Femur (tissue), 1 donor: Measurements from ENCODE around the gene PRTFDC1.
"Not testable (repeated sequence)": the region's sequence is repeated elsewhere in the genome, so short reads cannot be mapped to it uniquely, and the experiment has no call there.

ENCODE experiments used
- DNase-seq: peaks from one replicate; pipeline ENCODE4 v3.0.0-alpha.2; 2017

The PRTFDC1 gene

GRCh38 chr10:24929056-24929544 is 23.3 kb downstream of the PRTFDC1 start:
- no peak for DNase-seq

- DNase-seq: no peak
These were observed 24.2 kb downstream of the PRTFDC1 start for GRCh38 chr10:24928163-24928562.

GRCh38 chr10:24926557-24926956 is 25.8 kb downstream of the PRTFDC1 start:
- DNase-seq: peak; percentile 55

- DNase-seq: no peak
These were observed 26.6 kb downstream of the PRTFDC1 start for GRCh38 chr10:24925799-24926198.

- not testable (repeated sequence) for DNase-seq
These were observed 27.9 kb downstream of the PRTFDC1 start for GRCh38 chr10:24924483-24924882.

GRCh38 chr10:24922222-24922868 is 30.1 kb downstream of the PRTFDC1 start:
- not testable (repeated sequence) for DNase-seq

- peak; percentile 47 for DNase-seq
These were observed 31.2 kb downstream of the PRTFDC1 start for GRCh38 chr10:24920907-24921881.

GRCh38 chr10:24920192-24920591 is 32.2 kb downstream of the PRTFDC1 start:
- not testable (repeated sequence) for DNase-seq

GRCh38 chr10:24919629-24920028 is 32.8 kb downstream of the PRTFDC1 start:
- DNase-seq: not testable (repeated sequence)

- DNase-seq: no peak
These were observed 34.4 kb downstream of the PRTFDC1 start for GRCh38 chr10:24917979-24918378.

- DNase-seq: no peak
These were observed 34.9 kb downstream of the PRTFDC1 start for GRCh38 chr10:24917493-24917892.

GRCh38 chr10:24916365-24916764 is 36.0 kb downstream of the PRTFDC1 start:
- DNase-seq: no peak

GRCh38 chr10:24915304-24915703 is 37.1 kb downstream of the PRTFDC1 start:
- no peak for DNase-seq

GRCh38 chr10:24914148-24914547 is 38.3 kb downstream of the PRTFDC1 start:
- DNase-seq: no peak

- no peak for DNase-seq
These were observed 40.2 kb downstream of the PRTFDC1 start for GRCh38 chr10:24912215-24912614.

- no peak for DNase-seq
These were observed 41.4 kb downstream of the PRTFDC1 start for GRCh38 chr10:24911029-24911428.

- no peak for DNase-seq
These were observed 41.8 kb downstream of the PRTFDC1 start for GRCh38 chr10:24910574-24910973.

GRCh38 chr10:24908793-24909423 is 43.5 kb downstream of the PRTFDC1 start:
- no peak for DNase-seq

GRCh38 chr10:24907956-24908355 is 44.5 kb downstream of the PRTFDC1 start:
- DNase-seq: peak; percentile 27

- DNase-seq: no peak
These were observed 46.0 kb downstream of the PRTFDC1 start for GRCh38 chr10:24906372-24906771.

- DNase-seq: no peak
These were observed 47.6 kb downstream of the PRTFDC1 start for GRCh38 chr10:24904824-24905223.

- DNase-seq: no peak
These were observed 50.0 kb downstream of the PRTFDC1 start for GRCh38 chr10:24902400-24902728.

- DNase-seq: peak; percentile 75
These were observed 50.6 kb downstream of the PRTFDC1 start for GRCh38 chr10:24901686-24902399.
